BLaER1 (cell line): Measurements from ENCODE around the gene FLYWCH2.
A peak's percentile ranks its signal among the peaks of the same experiment; 100 is the strongest.

Experiments used
- H3K27ac ChIP-seq: shearing (Covaris generic); formaldehyde crosslinking; 2 replicates; pipeline ENCODE4 v1.8.1; 2022
- H3K27me3 ChIP-seq: shearing (Covaris generic); formaldehyde crosslinking; 2 replicates; pipeline ENCODE4 v1.8.1; 2022
- H3K36me3 ChIP-seq: shearing (Covaris generic); formaldehyde crosslinking; 2 replicates; pipeline ENCODE4 v1.8.1; 2022
- H3K4me1 ChIP-seq: shearing (Covaris generic); formaldehyde crosslinking; 2 replicates; pipeline ENCODE4 v1.8.1; 2022
- H3K4me2 ChIP-seq: shearing (Covaris generic); formaldehyde crosslinking; 2 replicates; pipeline ENCODE4 v1.8.1; 2022
- H3K4me3 ChIP-seq: shearing (Covaris generic); formaldehyde crosslinking; 2 replicates; pipeline ENCODE4 v1.8.1; 2022
- H3K9ac ChIP-seq: shearing (Covaris generic); formaldehyde crosslinking; 2 replicates; pipeline ENCODE4 v1.8.1; 2022
- H3K9me3 ChIP-seq: shearing (Covaris generic); formaldehyde crosslinking; 2 replicates; pipeline ENCODE4 v1.8.1; 2022
- H4K20me1 ChIP-seq: shearing (Covaris generic); formaldehyde crosslinking; 2 replicates; pipeline ENCODE4 v1.8.1; 2022
- Cebpa-rat ChIP-seq: shearing (Covaris generic); IDR thresholded peaks from 2 replicates; pipeline ENCODE4 v1.8.1; 2022

FLYWCH2 gene, protein sequence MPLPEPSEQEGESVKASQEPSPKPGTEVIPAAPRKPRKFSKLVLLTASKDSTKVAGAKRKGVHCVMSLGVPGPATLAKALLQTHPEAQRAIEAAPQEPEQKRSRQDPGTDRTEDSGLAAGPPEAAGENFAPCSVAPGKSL

DNA sequence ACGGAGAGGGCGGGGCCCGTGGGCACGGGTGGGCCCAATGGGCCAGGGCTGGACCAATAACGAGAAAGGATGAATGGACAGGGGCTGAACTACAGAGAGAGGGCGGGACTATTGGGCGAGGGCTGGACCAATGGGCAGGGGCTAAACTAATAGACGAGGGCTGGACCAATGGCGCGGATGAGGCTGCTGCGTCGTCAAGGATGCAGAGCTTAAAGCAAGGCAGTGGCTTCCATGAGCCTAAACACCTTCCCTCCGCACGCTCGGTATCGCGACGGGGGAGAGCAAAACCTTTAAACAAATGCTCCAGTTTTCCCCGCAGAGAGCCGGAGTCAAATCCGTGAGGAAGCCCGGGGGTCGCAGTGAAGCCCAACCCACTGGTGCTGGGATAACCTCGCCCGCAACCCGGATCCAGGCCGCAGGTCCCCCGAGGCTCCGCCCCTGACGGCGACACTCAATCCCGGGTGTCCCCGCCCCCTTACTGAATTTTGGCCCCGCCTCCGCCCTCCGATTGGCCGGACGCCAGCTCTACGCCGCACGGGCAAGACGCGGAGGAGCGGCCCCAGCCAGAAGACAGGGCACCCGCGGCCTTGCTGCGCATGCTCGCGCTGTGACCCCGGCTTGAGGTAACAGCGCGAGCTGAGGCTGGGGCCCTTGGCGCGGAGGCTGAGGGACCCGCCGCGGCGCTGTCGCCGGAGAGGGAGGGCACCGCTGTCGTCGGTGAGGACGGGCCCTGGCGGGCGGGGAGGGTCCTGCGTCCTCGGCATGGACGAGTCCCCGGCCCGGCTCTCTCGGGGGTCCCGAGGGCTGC is at the start of gene FLYWCH2:
Gene FLYWCH2, plus strand, starts transcription at position 566 of the 808 bp plus-strand sequence. CDS start 13,235 bp downstream, outside the sequence.
- no peaks in the 10 kb centered on the region for H3K36me3 ChIP-seq
- H3K4me3 ChIP-seq: peak within 1 kb of the TSS; percentile 88
- no peak for TF ChIP-seq Cebpa-rat
- peak within 1 kb of the TSS; percentile 95 for H3K9ac ChIP-seq
- H4K20me1 ChIP-seq: no peaks in the 10 kb centered on the region
- H3K27ac ChIP-seq: peak within 1 kb of the TSS; percentile 90
- peak within 1 kb of the TSS; percentile 92 for H3K4me2 ChIP-seq
- H3K27me3 ChIP-seq: no peaks in the 10 kb centered on the region
- peaks cover 20% of the 10 kb centered on the region for H3K9me3 ChIP-seq
- H3K4me1 ChIP-seq: peaks cover 16% of the 10 kb centered on the region

DNA sequence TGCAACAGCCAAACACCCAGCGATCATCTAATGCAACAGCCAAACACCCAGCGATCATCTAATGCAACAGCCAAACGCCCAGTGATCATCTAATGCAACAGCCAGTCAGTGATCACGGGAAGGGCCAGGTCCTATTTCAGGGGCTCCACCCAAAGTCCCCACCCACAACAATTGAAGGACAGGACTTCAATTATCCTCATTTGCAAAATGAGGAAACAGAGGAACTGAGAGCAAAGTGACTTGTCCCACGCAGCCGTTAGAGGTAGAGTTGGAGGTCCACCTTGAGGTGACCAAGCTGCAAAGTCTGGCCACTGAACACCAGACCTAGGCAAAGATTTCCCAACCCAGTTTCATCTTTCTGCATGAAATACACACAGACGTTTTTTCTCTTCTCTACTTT is 49.2 kb upstream of the FLYWCH2 start:
- H3K9me3 ChIP-seq: no peaks in the 10 kb centered on the region
- peaks cover 16% of the 10 kb centered on the region for H3K4me1 ChIP-seq
- H3K27me3 ChIP-seq: no peaks in the 10 kb centered on the region
- H3K4me3 ChIP-seq: no peak overlapping the region
- H3K4me2 ChIP-seq: no peak overlapping the region
- H3K9ac ChIP-seq: no peak overlapping the region
- H4K20me1 ChIP-seq: no peaks in the 10 kb centered on the region
- no peak for TF ChIP-seq Cebpa-rat
- no peak overlapping the region for H3K27ac ChIP-seq
- H3K36me3 ChIP-seq: no peaks in the 10 kb centered on the region

DNA sequence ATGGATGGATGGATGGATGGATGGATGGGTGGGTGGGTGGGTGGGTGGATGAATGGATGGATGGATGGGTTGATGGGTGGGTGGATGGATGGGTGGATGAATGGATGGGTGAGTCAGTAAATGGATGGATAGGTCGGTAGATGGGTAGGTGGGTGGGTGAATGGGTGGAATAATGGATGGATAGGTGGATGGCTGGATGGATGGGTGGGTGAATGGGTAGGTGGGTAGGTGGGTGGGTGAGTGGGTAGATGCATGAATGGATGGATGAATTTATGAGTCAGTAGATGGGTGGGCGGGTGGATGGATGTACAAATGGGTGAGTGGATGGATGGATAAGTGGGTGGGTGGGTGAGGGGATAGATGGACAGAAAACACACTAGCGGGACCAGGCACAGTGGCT is 48.0 kb upstream of the FLYWCH2 start:
- Histone ChIP-seq H3K4me1 (peaks cover 10% of the 10 kb centered on the region), H3K27me3 (no peaks in the 10 kb centered on the region), H3K9me3 (no peaks in the 10 kb centered on the region), H4K20me1 (no peaks in the 10 kb centered on the region), H3K27ac (no peak overlapping the region), H3K9ac (no peak overlapping the region), H3K36me3 (no peaks in the 10 kb centered on the region), H3K4me2 (no peak overlapping the region), H3K4me3 (no peak overlapping the region)
- TF ChIP-seq Cebpa-rat: no peak

DNA sequence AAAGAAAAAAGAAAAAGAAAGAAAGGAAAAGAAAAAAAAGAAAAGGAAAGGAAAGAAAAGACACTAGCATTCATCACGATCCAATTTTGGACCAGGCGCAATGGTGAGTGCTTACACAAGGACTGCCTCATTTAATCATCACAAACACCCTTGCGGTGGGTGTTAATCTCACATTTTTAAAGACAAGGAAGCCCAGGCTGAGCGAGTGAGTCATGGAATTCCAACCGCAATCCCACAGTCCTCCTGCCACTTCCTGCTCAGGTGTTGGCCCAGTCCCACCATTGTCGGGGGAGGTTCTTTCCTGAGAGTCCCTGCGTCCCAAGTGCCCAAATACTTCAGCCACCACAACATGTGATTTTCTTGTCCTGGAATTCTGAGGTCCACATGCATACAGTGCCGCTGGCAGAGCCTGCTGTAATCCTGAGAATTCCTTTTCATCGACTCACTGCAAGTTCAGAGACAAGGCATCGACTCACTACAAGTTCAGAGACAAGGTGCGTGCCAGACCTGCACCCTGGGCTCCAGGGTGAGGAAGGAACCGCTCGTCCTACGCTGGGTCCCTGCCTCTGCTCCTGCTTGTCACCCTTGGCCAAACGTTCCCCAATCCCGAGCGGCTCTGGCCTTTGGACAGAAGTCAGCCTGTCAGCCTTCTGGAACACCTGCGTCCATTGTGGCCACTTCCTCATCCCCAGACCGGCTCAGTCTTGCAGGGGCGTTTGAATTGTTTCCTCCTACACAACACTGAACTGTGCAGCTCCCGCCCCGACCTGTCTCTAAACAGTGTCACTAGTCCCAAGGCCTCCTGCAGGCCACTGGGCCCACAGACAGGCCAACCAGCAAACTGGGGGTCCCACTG is 47.1 kb upstream of the FLYWCH2 start:
- H3K4me2 ChIP-seq: no peak overlapping the region
- no peaks in the 10 kb centered on the region for H3K27me3 ChIP-seq
- no peak overlapping the region for H3K4me3 ChIP-seq

DNA sequence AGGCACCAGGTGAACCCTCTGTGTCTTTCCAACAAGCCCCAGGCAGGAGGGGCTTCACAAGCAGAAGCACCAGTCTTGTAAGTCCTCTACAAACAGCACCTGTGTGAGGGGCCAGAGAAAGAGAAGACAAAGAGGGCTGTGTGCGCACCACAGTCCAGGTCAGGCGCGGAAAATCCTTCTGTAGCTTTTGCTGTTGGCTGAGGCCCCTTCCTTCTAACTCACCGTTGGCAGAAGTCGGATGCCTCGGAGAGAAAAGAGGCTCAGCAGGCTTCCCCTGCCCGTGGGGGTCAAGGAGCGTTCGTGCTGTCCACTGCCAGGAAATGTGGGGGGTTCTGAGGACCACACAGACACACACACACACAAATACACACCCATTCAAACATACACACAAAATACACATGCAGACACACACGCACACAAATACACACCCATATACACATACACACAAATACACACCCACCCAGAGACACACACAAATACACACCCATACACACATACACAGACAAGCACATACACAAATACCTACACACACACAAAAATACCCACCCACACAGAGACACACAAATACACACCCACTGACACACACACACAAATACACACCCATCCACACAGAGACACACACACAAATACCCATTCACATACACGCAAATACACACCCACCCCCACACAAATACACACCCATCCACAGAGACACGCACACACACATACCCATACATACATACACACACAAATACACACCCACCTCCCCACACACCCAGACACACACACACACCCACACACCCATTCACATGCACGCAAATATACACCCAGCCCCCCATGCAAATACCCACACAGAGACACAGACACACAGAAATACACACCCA is 46.1 kb upstream of the FLYWCH2 start:
- Histone ChIP-seq H4K20me1 (no peaks in the 10 kb centered on the region), H3K9me3 (no peaks in the 10 kb centered on the region), H3K27ac (no peak overlapping the region), H3K4me1 (peaks cover 22% of the 10 kb centered on the region), H3K4me3 (no peak overlapping the region), H3K36me3 (no peaks in the 10 kb centered on the region), H3K9ac (no peak overlapping the region), H3K27me3 (no peaks in the 10 kb centered on the region), H3K4me2 (no peak overlapping the region)
- TF ChIP-seq Cebpa-rat: no peak

More for the DNA sequence above, 47.1 kb upstream of the FLYWCH2 start:
- Histone ChIP-seq H3K27ac (no peak overlapping the region), H3K9ac (no peak overlapping the region), H3K9me3 (no peaks in the 10 kb centered on the region), H3K4me1 (peaks cover 12% of the 10 kb centered on the region), H4K20me1 (no peaks in the 10 kb centered on the region), H3K36me3 (no peaks in the 10 kb centered on the region)
- no peak for TF ChIP-seq Cebpa-rat

DNA sequence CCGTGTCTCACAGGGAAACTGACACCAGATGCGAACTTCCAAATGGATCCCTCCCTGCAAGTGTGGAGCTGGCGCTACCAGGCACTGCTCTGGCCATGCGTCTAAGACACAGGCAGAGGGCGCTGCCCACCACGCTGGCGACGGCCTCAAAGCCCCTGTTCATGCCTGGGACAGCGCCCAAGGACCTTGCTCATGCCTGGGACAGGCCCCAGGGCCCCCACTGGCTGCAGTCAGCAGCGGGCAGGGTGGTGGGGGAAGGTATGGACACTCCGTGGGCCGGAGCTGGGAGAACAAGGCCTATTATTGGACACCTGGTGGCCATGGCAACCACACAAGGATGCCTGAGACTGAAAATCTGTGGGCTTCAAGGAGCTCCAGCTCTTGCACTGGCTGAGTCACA is 44.1 kb upstream of the FLYWCH2 start:
- Histone ChIP-seq H3K27ac (no peak overlapping the region), H3K36me3 (no peaks in the 10 kb centered on the region), H4K20me1 (no peaks in the 10 kb centered on the region)

DNA sequence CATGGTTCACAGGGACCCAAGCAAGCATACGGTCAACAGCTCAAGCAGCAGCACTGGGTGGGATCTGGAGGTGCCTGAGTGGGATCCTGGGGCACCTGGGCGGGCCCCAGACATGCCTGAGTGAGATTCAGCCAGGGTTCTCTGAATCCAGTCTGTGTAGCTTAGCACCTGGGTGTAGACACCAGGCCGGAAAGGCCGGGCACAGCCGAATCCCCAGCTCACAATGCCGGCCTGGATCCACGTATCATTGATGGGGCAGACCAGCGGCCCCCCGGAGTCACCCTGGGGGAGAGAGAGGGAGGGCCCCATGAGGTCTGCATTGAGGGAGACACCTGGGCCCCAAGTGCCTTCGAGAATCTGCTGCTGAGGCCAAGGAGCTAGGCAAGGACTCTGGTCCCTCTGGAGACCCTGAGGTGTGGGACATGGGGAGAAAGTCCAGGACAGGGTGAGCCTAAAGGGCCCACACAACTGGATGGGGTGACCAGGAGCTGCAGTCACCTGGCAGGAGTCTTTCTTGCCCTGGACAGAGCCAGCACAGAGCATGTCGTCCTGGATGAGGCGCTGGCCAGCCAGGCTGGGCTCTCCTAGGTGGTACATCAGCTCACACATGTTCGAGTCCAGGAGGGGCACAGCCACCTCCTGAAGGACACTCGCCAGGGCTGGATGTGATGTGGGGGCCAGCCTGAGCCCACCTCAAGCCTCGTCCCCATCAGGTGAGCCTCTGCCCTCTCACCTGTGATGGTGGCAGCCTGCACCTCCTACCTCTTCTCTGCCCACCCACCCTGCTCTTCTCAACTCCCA is 43.2 kb upstream of the FLYWCH2 start:
- no peaks in the 10 kb centered on the region for H3K36me3 ChIP-seq
- peaks cover 33% of the 10 kb centered on the region for H3K4me1 ChIP-seq
- H3K4me2 ChIP-seq: peak overlapping the region; percentile 12; the same call in 1 of the 2 replicates
- TF ChIP-seq Cebpa-rat: no peak
- H3K9ac ChIP-seq: no peak overlapping the region
- no peaks in the 10 kb centered on the region for H3K9me3 ChIP-seq
- no peak overlapping the region for H3K27ac ChIP-seq
- H3K4me3 ChIP-seq: no peak overlapping the region
- H3K27me3 ChIP-seq: no peaks in the 10 kb centered on the region
- no peaks in the 10 kb centered on the region for H4K20me1 ChIP-seq

More for the DNA sequence above, 44.1 kb upstream of the FLYWCH2 start:
- no peaks in the 10 kb centered on the region for H3K9me3 ChIP-seq
- H3K4me2 ChIP-seq: no peak overlapping the region
- no peak for TF ChIP-seq Cebpa-rat
- no peaks in the 10 kb centered on the region for H3K27me3 ChIP-seq
- peaks cover 33% of the 10 kb centered on the region for H3K4me1 ChIP-seq
- H3K9ac ChIP-seq: no peak overlapping the region
- H3K4me3 ChIP-seq: no peak overlapping the region

DNA sequence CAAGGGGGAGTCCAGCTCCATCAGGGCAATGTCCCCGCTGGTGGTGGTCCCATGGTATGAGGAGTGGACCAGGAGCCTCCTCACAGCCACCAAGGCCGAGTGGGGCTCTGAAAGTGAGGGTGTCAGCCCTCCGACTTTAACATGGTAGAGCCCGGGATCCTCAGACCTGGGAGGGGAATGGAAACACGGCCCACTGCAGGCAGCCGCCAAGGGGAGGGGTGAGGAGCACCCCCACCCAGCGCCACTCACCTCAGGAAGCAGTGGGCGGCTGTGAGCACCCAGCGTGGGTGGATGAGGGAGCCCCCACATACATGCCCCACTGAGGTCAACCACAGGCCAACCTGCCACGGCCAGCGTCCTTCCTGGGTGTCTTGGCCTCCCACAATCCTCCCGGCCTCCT is 42.1 kb upstream of the FLYWCH2 start:
- Histone ChIP-seq H3K4me2 (peak overlapping the region; percentile 84), H3K4me3 (no peak overlapping the region), H3K9me3 (no peaks in the 10 kb centered on the region), H3K9ac (no peak overlapping the region), H3K4me1 (peaks cover 33% of the 10 kb centered on the region), H3K27ac (0 out of 2 replicates have a peak overlapping the region, but pooled peaks have one; percentile 44), H4K20me1 (no peaks in the 10 kb centered on the region), H3K27me3 (no peaks in the 10 kb centered on the region), H3K36me3 (no peaks in the 10 kb centered on the region)
- no peak for TF ChIP-seq Cebpa-rat
